Adrenal gland (tissue), 19 donors: ENCODE data around the gene ATP6V1C2. TPM values are rescaled to one million over a fixed set of nuclear protein-coding genes. Genes with fewer than 3 reads are reported as not detected.
A peak's percentile ranks its signal among the peaks of the same experiment; 100 is the strongest.

Experiments
- DNase-seq, 7 donors: peaks; one replicate each; pipeline ENCODE4 v3.0.0-alpha.2; 2019 to 2020
- H3K27ac ChIP-seq, 5 donors: fragments of 200-600 bp; sonication (generic) in 4 of 5; 1 replicate in 3 of 5; 2 replicates in 2 of 5; pipeline versions ENCODE4 v1.5.1 to v1.8.0; 2016 to 2020; ENCODE audit warnings: mild to moderate bottlenecking in 1 of 5
- H3K27me3 ChIP-seq: fragments of 200-600 bp; 2 replicates; pipeline ENCODE4 v1.8.0; 2021
- H3K36me3 ChIP-seq, 2 donors: fragments of 200-600 bp; replicated peaks in 1 of 2; 1 replicate in 1 of 2; 2 replicates in 1 of 2; pipeline versions ENCODE4 v1.5.1 to v1.8.0; 2018 to 2022
- H3K4me1 ChIP-seq, 2 donors: fragments of 200-600 bp; replicated peaks in 1 of 2; 1 replicate in 1 of 2; 2 replicates in 1 of 2; pipeline versions ENCODE4 v1.5.1 to v1.8.0; 2018 to 2021
- H3K4me3 ChIP-seq, 4 donors: fragments of 200-600 bp; sonication (generic) in 3 of 4; one replicate each; pipeline ENCODE4 v1.5.1; 2016 to 2018
- H3K9me3 ChIP-seq, 3 donors: fragments of 200-600 bp; sonication (generic) in 1 of 3; replicated peaks in 1 of 3; 1 replicate in 2 of 3; 2 replicates in 1 of 3; pipeline versions ENCODE4 v1.5.1 to v1.8.0; 2016 to 2021
- CTCF ChIP-seq, 6 experiments: fragments of 450-650 bp in 4 of 6; fragments of 200-600 bp in 2 of 6; sonication (generic) in 1 of 6; IDR thresholded peaks; 1 replicate in 5 of 6; 2 replicates in 1 of 6; pipeline versions ENCODE4 v1.5.1 to v1.8.0; 2016 to 2021; ENCODE audit warnings: antibody characterized with exemption in 6 of 6, mild to moderate bottlenecking in 2 of 6, moderate library complexity in 1 of 6
- POLR2A ChIP-seq, 2 donors: fragments of 450-650 bp; IDR thresholded peaks; one replicate each; pipeline ENCODE4 v1.6.1; 2017; ENCODE audit warnings: antibody characterized with exemption in 2 of 2, mild to moderate bottlenecking in 2 of 2, moderate library complexity in 1 of 2
- WGBS, 4 donors: extraction: QIAGEN DNeasy Blood & Tissue Kit in 2 of 4; methylation state at CpG; one replicate each; pipeline versions ENCODE4 v1.1.5 to v1.1.7; 2013 to 2017; 5-methylcytosine and 5-hydroxymethylcytosine counted together
- intact Hi-C, 2 donors: fragments of 100-400 bp; cut with DNase I; formaldehyde crosslinking; loops; one replicate each; pipeline versions ENCODE4 v1.14.1 to v1.15.0; 2022 to 2023
- long read RNA-seq, 10 donors: library from polyadenylated mRNA in 3 of 10; unstranded in 2 of 10; stranded (forward) in 1 of 10; transcript quantifications; one replicate each; pipeline ENCODE4 v2.0.0 and lab custom pipeline, GENCODE V29; 2021 to 2026
- polyA plus RNA-seq, 3 donors: library from polyadenylated mRNA; stranded (reverse); fragments of 200-250 nt in 2 of 3; fragments of 350-450 nt in 1 of 3; fragmentation: Illumina TruSeq in 1 of 3; extraction: RNeasy Lipid Tissue Mini Kit (QIAGEN cat#74804) in 1 of 3; gene quantifications; one replicate each; pipeline ENCODE4 v1.2.3, GENCODE V29; 2013 to 2014
- total RNA-seq, 9 donors: library from RNA; depleted of rRNA in 4 of 9; stranded (reverse); fragments of >200 nt in 4 of 9; fragments of 120-200 nt in 1 of 9; fragmentation: NEBNext Ultra II Directional in 1 of 9; extraction: Animal tissue kit (Norgen Biotek cat#: 25700) in 1 of 9; gene quantifications; one replicate each; pipeline versions ENCODE4 v1.1.0 to v1.2.4, GENCODE V29; 2013 to 2023
- donor health status: healthy with polysubstance abuse.
- donor health status: Bipolar disorder and iron deficiency.
- donor health status: DM: yes; HTN: yes; CAD: no.
- donor health status: DM: no; HTN: no; CAD: no.
- donor health status: DM: no; HTN: no; CAD: no.
- donor health status: DM: yes; HTN: yes; CAD: no.

ATP6V1C2 gene
- total RNA-seq (1 to 10 TPM in 2 of 9 donors, under 1 TPM in 6, not detected in 1; 0.14 to 5.9 (median 0.68) TPM), polyA plus RNA-seq (1 to 10 TPM; 1.8 to 7.7 (median 2.6) TPM)
- long read RNA-seq, donor 1, partial matches to known transcripts: 342 of 623 reads
- long read RNA-seq, donor 1, other reads (novel, unspliced or antisense): 280 of 623 reads
- long read RNA-seq, donor 2: 0 reads
- long read RNA-seq, donor 3: 0 reads
- long read RNA-seq, donor 4: 0 reads
- long read RNA-seq, donor 5, partial matches to known transcripts: 0 of 2 reads
- long read RNA-seq, donor 5, other reads (novel, unspliced or antisense): 2 of 2 reads
- long read RNA-seq, donor 6, partial matches to known transcripts: 0 of 2 reads
- long read RNA-seq, donor 6, other reads (novel, unspliced or antisense): 2 of 2 reads
- long read RNA-seq, donor 7, partial matches to known transcripts: 142 of 220 reads
- long read RNA-seq, donor 7, other reads (novel, unspliced or antisense): 78 of 220 reads
- long read RNA-seq, donor 8, partial matches to known transcripts: 455 of 794 reads
- long read RNA-seq, donor 8, other reads (novel, unspliced or antisense): 338 of 794 reads
- long read RNA-seq, donor 9, partial matches to known transcripts: 268 of 535 reads
- long read RNA-seq, donor 9, other reads (novel, unspliced or antisense): 265 of 535 reads
- long read RNA-seq, donor 10, partial matches to known transcripts: 266 of 416 reads
- long read RNA-seq, donor 10, other reads (novel, unspliced or antisense): 150 of 416 reads

GRCh38 chr2:10721396-10722251 lies at the start of gene ATP6V1C2:
TSS of gene ATP6V1C2 (plus strand) at chr2:10721630. CDS start at chr2:10722850, 1,220 bp downstream.
- Histone ChIP-seq H3K4me1 (peaks cover 0 to 19% of the 10 kb centered on the region in 2 donors), H3K4me3 (peak within 1 kb of the TSS in 2 of 4 donors; percentile 15 to 61), H3K36me3 (no peaks in the 10 kb centered on the region), H3K27ac (no peak within 1 kb of the TSS), H3K27me3 (peaks cover 34% of the 10 kb centered on the region), H3K9me3 (no peaks in the 10 kb centered on the region)
- intact Hi-C loops: no loop called here
- 1 to 2% (median 1%) methylated on average over 31 to 99 of the region's 99 CpGs for WGBS, 4 donors
- peak in 4 of 7 donors; percentile 29 to 63 (median 38) for DNase-seq
- no peak for TF ChIP-seq POLR2A (IDR thresholded peaks at IDR 0.05)
- no peak for TF ChIP-seq CTCF (IDR thresholded peaks at IDR 0.05)

- Histone ChIP-seq H3K9me3 (no peaks in the 10 kb centered on the region), H3K4me1 (no peaks in the 10 kb centered on the region), H3K36me3 (peaks cover 0 to 24% of the 10 kb centered on the region in 2 donors), H3K4me3 (no peak overlapping the region), H3K27me3 (no peaks in the 10 kb centered on the region), H3K27ac (no peak overlapping the region)
- TF ChIP-seq POLR2A (IDR thresholded peaks at IDR 0.05) (no peak), CTCF (IDR thresholded peaks at IDR 0.05) (no peak)
- DNase-seq: no peak
- 66 to 90% (median 70%) methylated on average over 1 of the region's 1 CpG for WGBS, 4 donors
- intact Hi-C loops: no loop called here
These were observed 46.3 kb upstream of the ATP6V1C2 start for GRCh38 chr2:10675131-10675530.

- H3K4me1 ChIP-seq: no peaks in the 10 kb centered on the region
- intact Hi-C loops: no loop called here
- no peak overlapping the region for H3K4me3 ChIP-seq
- no peaks in the 10 kb centered on the region for H3K27me3 ChIP-seq
- H3K9me3 ChIP-seq: no peaks in the 10 kb centered on the region
- DNase-seq: no peak
- WGBS, 4 donors: 96 to 100% (median 98%) methylated on average over 1 of the region's 1 CpG
- TF ChIP-seq CTCF (IDR thresholded peaks at IDR 0.05) (peak in 2 of 6 experiments; percentile 10 to 35), POLR2A (IDR thresholded peaks at IDR 0.05) (no peak)
- H3K27ac ChIP-seq: no peak overlapping the region
- H3K36me3 ChIP-seq: peaks cover 0 to 19% of the 10 kb centered on the region in 2 donors
These were observed 43.2 kb upstream of the ATP6V1C2 start for GRCh38 chr2:10678225-10678624.
